C4-2B (cell line): ENCODE data around the gene NRBF2.

Experiments used
- ZFX ChIP-seq: fragments of 450-650 bp; IDR thresholded peaks from 2 replicates; pipeline ENCODE4 v1.6.1; 2017
- TF ChIP-seq, protein P1 (sequence below): fragments of 450-650 bp; conservative IDR thresholded peaks from 2 replicates; pipeline ENCODE4 v1.5.1; 2017; ENCODE audit warnings: mild to moderate bottlenecking

DNA sequence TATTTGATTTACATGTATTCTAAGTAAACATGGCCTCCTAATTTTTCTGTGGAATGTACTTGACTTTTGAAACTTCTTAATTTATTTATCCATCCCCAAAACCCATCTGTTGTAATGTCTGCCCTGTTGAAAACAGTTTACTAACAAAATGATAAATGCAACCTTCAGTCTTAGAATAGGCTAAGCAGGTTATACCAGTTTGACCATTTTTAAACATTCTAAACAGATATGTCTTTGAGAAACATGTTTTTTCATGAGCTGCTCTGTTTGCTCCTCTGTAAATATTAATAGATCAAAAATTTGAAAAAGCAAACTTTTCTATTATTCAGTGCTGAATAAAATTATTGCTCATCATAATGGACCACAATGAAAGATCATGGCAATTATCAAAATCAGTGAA, 33.4 kb upstream of the NRBF2 start:
- TF ChIP-seq, protein P1, sequence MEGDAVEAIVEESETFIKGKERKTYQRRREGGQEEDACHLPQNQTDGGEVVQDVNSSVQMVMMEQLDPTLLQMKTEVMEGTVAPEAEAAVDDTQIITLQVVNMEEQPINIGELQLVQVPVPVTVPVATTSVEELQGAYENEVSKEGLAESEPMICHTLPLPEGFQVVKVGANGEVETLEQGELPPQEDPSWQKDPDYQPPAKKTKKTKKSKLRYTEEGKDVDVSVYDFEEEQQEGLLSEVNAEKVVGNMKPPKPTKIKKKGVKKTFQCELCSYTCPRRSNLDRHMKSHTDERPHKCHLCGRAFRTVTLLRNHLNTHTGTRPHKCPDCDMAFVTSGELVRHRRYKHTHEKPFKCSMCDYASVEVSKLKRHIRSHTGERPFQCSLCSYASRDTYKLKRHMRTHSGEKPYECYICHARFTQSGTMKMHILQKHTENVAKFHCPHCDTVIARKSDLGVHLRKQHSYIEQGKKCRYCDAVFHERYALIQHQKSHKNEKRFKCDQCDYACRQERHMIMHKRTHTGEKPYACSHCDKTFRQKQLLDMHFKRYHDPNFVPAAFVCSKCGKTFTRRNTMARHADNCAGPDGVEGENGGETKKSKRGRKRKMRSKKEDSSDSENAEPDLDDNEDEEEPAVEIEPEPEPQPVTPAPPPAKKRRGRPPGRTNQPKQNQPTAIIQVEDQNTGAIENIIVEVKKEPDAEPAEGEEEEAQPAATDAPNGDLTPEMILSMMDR = no peak
- no peak for TF ChIP-seq ZFX
